Body of pancreas (tissue), 4 donors: ENCODE data around the gene TSHZ2. TPM values are rescaled to one million over a fixed set of nuclear protein-coding genes. Genes with fewer than 3 reads are reported as not detected.

ENCODE experiments used
- ATAC-seq: fragments of 150-250 bp; one replicate; pipeline ENCODE4 v1.9.1; 2016
- DNase-seq, 4 donors: peaks; one replicate each; pipeline ENCODE4 v3.0.0-alpha.2; 2019
- H3K27ac ChIP-seq, 4 donors: fragments of 200-600 bp; sonication (generic); 1 replicate in 3 of 4; 2 replicates in 1 of 4; pipeline versions ENCODE4 v1.5.1 to v1.6.1; 2016 to 2019; ENCODE audit warnings: mild to moderate bottlenecking in 1 of 4, mixed read lengths in 1 of 4, moderate library complexity in 1 of 4
- H3K27me3 ChIP-seq, 2 donors: fragments of 200-600 bp; sonication (generic); one replicate each; pipeline ENCODE4 v1.6.0; 2016; ENCODE audit warnings: mild to moderate bottlenecking in 1 of 2
- H3K36me3 ChIP-seq, 2 donors: fragments of 200-600 bp; sonication (generic); replicated peaks in 1 of 2; 2 replicates each; pipeline ENCODE4 v1.5.1; 2016; ENCODE audit warnings: low read depth in 2 of 2; ENCODE audit not compliant: insufficient read depth in 1 of 2
- H3K4me1 ChIP-seq: fragments of 200-600 bp; sonication (generic); one replicate; pipeline ENCODE4 v1.6.0; 2016
- H3K4me3 ChIP-seq, 2 donors: fragments of 200-600 bp; sonication (generic); 1 replicate in 1 of 2; 2 replicates in 1 of 2; pipeline ENCODE4 v1.5.1; 2016 to 2019
- H3K9me3 ChIP-seq, 3 donors: fragments of 200-600 bp; sonication (generic); 1 replicate in 2 of 3; 2 replicates in 1 of 3; pipeline ENCODE4 v1.5.1; 2016
- POLR2A ChIP-seq, 3 donors: fragments of 450-650 bp; IDR thresholded peaks; one replicate each; pipeline ENCODE4 v1.6.1; 2016; ENCODE audit warnings: antibody characterized with exemption in 3 of 3, mild to moderate bottlenecking in 2 of 3
- WGBS, 2 donors: methylation state at CpG; one replicate each; pipeline ENCODE4 v1.1.5; 2017; 5-methylcytosine and 5-hydroxymethylcytosine counted together
- intact Hi-C: fragments of 100-400 bp; cut with DNase I; formaldehyde crosslinking; loops from one replicate; pipeline ENCODE4 v1.15.1; 2023
- total RNA-seq, 2 donors: library from RNA; depleted of rRNA; stranded (reverse); fragments of >200 nt; gene quantifications; one replicate each; pipeline ENCODE4 v1.1.0, GENCODE V29; 2016
- TF ChIP-seq, protein P1 (sequence below), 7 experiments: fragments of 450-650 bp in 4 of 7; fragments of 200-600 bp in 3 of 7; sonication (generic) in 3 of 7; IDR thresholded peaks; one replicate each; pipeline ENCODE4 v1.5.1; 2016 to 2019; ENCODE audit warnings: antibody characterized with exemption in 7 of 7

Gene TSHZ2
- total RNA-seq, 2 donors from 2014 or later = 6.0 to 9.6 TPM

DNA sequence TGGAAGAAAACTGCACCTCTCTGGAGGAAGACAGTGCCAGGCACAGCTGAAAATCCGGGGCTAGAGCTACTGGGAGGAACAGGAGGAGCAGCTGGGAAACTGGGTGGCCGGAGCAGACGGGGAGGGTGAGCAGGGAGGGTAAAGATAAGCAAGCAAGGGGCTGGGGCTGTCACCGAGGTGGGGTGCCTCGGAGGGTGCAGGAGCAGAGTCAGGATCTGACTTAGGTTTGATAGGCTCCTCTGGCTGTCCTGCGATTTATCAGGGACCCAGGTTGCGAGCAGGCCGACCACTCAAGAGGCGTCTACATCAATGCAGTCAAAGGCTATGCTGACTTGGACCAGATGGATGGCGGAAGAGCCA is 12.3 kb downstream of the TSHZ2 start:
- Histone ChIP-seq H3K9me3 (no peaks in the 10 kb centered on the region), H3K36me3 (no peaks in the 10 kb centered on the region), H3K4me3 (no peak overlapping the region), H3K27ac (no peak overlapping the region), H3K27me3 (no peaks in the 10 kb centered on the region), H3K4me1 (no peaks in the 10 kb centered on the region)
- 79 to 87% methylated on average over 10 of the region's 10 CpGs for WGBS, 2 donors
- intact Hi-C loops = no loop called here
- TF ChIP-seq, protein P1, sequence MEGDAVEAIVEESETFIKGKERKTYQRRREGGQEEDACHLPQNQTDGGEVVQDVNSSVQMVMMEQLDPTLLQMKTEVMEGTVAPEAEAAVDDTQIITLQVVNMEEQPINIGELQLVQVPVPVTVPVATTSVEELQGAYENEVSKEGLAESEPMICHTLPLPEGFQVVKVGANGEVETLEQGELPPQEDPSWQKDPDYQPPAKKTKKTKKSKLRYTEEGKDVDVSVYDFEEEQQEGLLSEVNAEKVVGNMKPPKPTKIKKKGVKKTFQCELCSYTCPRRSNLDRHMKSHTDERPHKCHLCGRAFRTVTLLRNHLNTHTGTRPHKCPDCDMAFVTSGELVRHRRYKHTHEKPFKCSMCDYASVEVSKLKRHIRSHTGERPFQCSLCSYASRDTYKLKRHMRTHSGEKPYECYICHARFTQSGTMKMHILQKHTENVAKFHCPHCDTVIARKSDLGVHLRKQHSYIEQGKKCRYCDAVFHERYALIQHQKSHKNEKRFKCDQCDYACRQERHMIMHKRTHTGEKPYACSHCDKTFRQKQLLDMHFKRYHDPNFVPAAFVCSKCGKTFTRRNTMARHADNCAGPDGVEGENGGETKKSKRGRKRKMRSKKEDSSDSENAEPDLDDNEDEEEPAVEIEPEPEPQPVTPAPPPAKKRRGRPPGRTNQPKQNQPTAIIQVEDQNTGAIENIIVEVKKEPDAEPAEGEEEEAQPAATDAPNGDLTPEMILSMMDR (IDR thresholded peaks at IDR 0.05) = no peak
- TF ChIP-seq POLR2A (IDR thresholded peaks at IDR 0.05) = no peak
- no peak for ATAC-seq
- DNase-seq = no peak

GRCh38 chr20:52985687-52986086 is 13.5 kb downstream of the TSHZ2 start:
- WGBS, 2 donors = 75 to 85% methylated on average over 3 of the region's 3 CpGs
- Histone ChIP-seq H3K27ac (no peak overlapping the region), H3K9me3 (no peaks in the 10 kb centered on the region), H3K4me1 (no peaks in the 10 kb centered on the region), H3K36me3 (no peaks in the 10 kb centered on the region), H3K4me3 (no peak overlapping the region), H3K27me3 (no peaks in the 10 kb centered on the region)
- no peak for ATAC-seq
- intact Hi-C loops = no loop called here
- TF ChIP-seq POLR2A (IDR thresholded peaks at IDR 0.05) = no peak
- TF ChIP-seq, protein P1 (IDR thresholded peaks at IDR 0.05) = no peak
- no peak for DNase-seq

DNA sequence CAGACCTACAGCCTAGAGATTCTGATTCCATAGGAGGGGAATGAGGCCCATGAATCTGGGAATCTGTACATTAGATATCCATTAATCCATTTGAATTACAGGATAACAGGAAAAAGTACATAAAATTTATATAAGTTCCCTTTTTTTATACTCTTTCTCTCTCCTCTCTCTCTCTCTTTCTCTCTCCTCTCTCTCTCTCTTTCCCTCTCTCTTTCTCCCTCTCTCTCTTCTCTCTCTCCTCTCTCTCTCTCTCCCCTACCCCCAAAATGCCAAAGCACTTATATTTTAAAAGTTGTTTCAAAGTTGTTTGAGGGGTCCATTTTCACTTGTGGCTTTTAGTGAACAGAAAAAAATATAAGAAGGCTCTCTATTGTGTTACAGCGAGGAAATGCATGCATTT is 15.1 kb downstream of the TSHZ2 start:
- Histone ChIP-seq H3K27ac (no peak overlapping the region), H3K9me3 (no peaks in the 10 kb centered on the region), H3K4me3 (no peak overlapping the region), H3K27me3 (no peaks in the 10 kb centered on the region), H3K4me1 (no peaks in the 10 kb centered on the region), H3K36me3 (no peaks in the 10 kb centered on the region)
- no peak for TF ChIP-seq POLR2A (IDR thresholded peaks at IDR 0.05)
- TF ChIP-seq, protein P1 (IDR thresholded peaks at IDR 0.05) = no peak
- no peak for DNase-seq
- WGBS, 2 donors = 84 to 88% methylated on average over 1 of the region's 1 CpG
- intact Hi-C loops = no loop called here
- ATAC-seq = no peak

DNA sequence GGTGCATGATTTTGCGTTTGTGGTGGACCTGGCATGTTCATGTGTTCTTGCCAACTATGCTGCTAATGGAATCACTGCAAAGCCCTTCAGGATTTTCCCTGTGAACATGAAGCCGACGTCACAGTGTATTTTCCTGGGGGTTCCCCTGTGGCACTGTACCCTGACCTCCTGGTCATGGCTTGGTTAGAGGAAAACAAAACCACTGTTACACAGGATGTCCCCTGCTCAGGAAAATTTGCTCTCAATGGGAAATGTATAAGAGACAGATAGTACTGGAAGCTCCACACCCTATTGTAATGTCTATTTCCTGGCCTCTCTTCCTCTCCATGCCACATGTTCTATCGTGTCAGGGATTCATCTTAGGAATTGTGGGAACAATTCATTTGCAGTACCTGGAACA is 19.7 kb downstream of the TSHZ2 start:
- H3K36me3 ChIP-seq = no peaks in the 10 kb centered on the region
- intact Hi-C loops = no loop called here
- WGBS, 2 donors = 59 to 60% methylated on average over 4 of the region's 4 CpGs
- ATAC-seq (peak; percentile 33), DNase-seq (no peak)
- TF ChIP-seq POLR2A (IDR thresholded peaks at IDR 0.05) = no peak
- TF ChIP-seq, protein P1 (IDR thresholded peaks at IDR 0.05) = no peak
- H3K27ac ChIP-seq = no peak overlapping the region
- no peak overlapping the region for H3K4me3 ChIP-seq
- no peaks in the 10 kb centered on the region for H3K27me3 ChIP-seq
- no peaks in the 10 kb centered on the region for H3K4me1 ChIP-seq
- no peaks in the 10 kb centered on the region for H3K9me3 ChIP-seq

GRCh38 chr20:52992632-52993031 is 20.5 kb downstream of the TSHZ2 start:
- Histone ChIP-seq H3K27ac (no peak overlapping the region), H3K9me3 (no peaks in the 10 kb centered on the region), H3K4me1 (no peaks in the 10 kb centered on the region), H3K27me3 (no peaks in the 10 kb centered on the region), H3K4me3 (no peak overlapping the region), H3K36me3 (no peaks in the 10 kb centered on the region)
- DNase-seq (no peak), ATAC-seq (no peak)
- 43 to 50% methylated on average over 1 of the region's 1 CpG for WGBS, 2 donors
- TF ChIP-seq POLR2A (IDR thresholded peaks at IDR 0.05) = no peak
- TF ChIP-seq, protein P1 (IDR thresholded peaks at IDR 0.05) = no peak
- intact Hi-C loops = no loop called here
